HG03025 (cell line): Measurements from ENCODE around the gene KCNMA1.

Source experiments
- ATAC-seq: cut with Tn5 transposase; IDR thresholded peaks from one replicate; pipeline ENCODE4 v1.9.1; 2021; ENCODE audit warnings: mild to moderate bottlenecking, moderate library complexity; ENCODE audit not compliant: unreplicated experiment, low FRiP score

The KCNMA1 gene

GRCh38 chr10:76973091-76974016, 664.3 kb downstream of the KCNMA1 start:
- no peak for ATAC-seq

GRCh38 chr10:76972541-76972940, 665.1 kb downstream of the KCNMA1 start:
- ATAC-seq: no peak

- no peak for ATAC-seq
Observed at GRCh38 chr10:76971547-76972170, 665.9 kb downstream of the KCNMA1 start.

- no peak for ATAC-seq
Observed at GRCh38 chr10:76970711-76971519, 666.7 kb downstream of the KCNMA1 start.

GRCh38 chr10:76969366-76969948, 668.2 kb downstream of the KCNMA1 start:
- ATAC-seq: no peak

- ATAC-seq: no peak
Observed at GRCh38 chr10:76968483-76968882, 669.1 kb downstream of the KCNMA1 start.

- no peak for ATAC-seq
Observed at GRCh38 chr10:76962851-76963250, 674.8 kb downstream of the KCNMA1 start.

GRCh38 chr10:76961841-76962240, 675.8 kb downstream of the KCNMA1 start:
- ATAC-seq: no peak

GRCh38 chr10:76959111-76959510, 678.5 kb downstream of the KCNMA1 start:
- ATAC-seq: no peak

- ATAC-seq: no peak
Observed at GRCh38 chr10:76954838-76955237, 682.8 kb downstream of the KCNMA1 start.

- no peak for ATAC-seq
Observed at GRCh38 chr10:76950354-76950753, 687.3 kb downstream of the KCNMA1 start.

GRCh38 chr10:76946270-76946669, 691.3 kb downstream of the KCNMA1 start:
- ATAC-seq: no peak

- ATAC-seq: no peak
Observed at GRCh38 chr10:76945166-76945565, 692.4 kb downstream of the KCNMA1 start.

- no peak for ATAC-seq
Observed at GRCh38 chr10:76944640-76945039, 693.0 kb downstream of the KCNMA1 start.

- no peak for ATAC-seq
Observed at GRCh38 chr10:76942628-76943416, 694.8 kb downstream of the KCNMA1 start.

- ATAC-seq: no peak
Observed at GRCh38 chr10:76939933-76940468, 697.6 kb downstream of the KCNMA1 start.

GRCh38 chr10:76937181-76937600, 700.4 kb downstream of the KCNMA1 start:
- no peak for ATAC-seq

GRCh38 chr10:76935941-76936613, 701.5 kb downstream of the KCNMA1 start:
- ATAC-seq: no peak

- no peak for ATAC-seq
Observed at GRCh38 chr10:76928565-76928964, 709.0 kb downstream of the KCNMA1 start.
